ENCODE results near the gene PSAPL1. TPM values are rescaled to one million over a fixed set of nuclear protein-coding genes. Genes with fewer than 3 reads are reported as not detected.

Gene PSAPL1
- total RNA-seq, 2 experiments from 2014 or later: not detected

- no peaks in the 10 kb centered on the region for H3K36me3 Mint-ChIP-seq (ENCODE audit: low read depth)
- no peak overlapping the region for H3K27ac Mint-ChIP-seq
- no peak overlapping the region for H3K4me3 Mint-ChIP-seq
- no peaks in the 10 kb centered on the region for H3K27me3 Mint-ChIP-seq
- no peaks in the 10 kb centered on the region for H3K4me1 Mint-ChIP-seq
- CTCF ChIA-PET: interaction anchor here (1.0 to 1.4 kb wide), 2 partner anchors 10 to 36 kb away, joined by 3 read pairs; no protein-coding TSS in a partner anchor
- DNase-seq: no peak
- H3K9me3 Mint-ChIP-seq: peaks cover 2% of the 10 kb centered on the region
- POLR2A ChIA-PET: no interaction called here
Observed at GRCh38 chr4:7467471-7467870, 32.7 kb upstream of the PSAPL1 start.

GRCh38 chr4:7466904-7467303 is 32.2 kb upstream of the PSAPL1 start:
- CTCF ChIA-PET: interaction anchor here (0.7 to 1.4 kb wide), 2 partner anchors 35 to 215 kb away, joined by 3 read pairs; no protein-coding TSS in a partner anchor
- Mint-ChIP-seq H3K4me3 (no peak overlapping the region), H3K27me3 (no peaks in the 10 kb centered on the region), H3K4me1 (no peaks in the 10 kb centered on the region), H3K27ac (no peak overlapping the region), H3K36me3 (ENCODE audit: low read depth) (no peaks in the 10 kb centered on the region), H3K9me3 (peaks cover 2% of the 10 kb centered on the region)
- DNase-seq: no peak
- POLR2A ChIA-PET: no interaction called here

DNA sequence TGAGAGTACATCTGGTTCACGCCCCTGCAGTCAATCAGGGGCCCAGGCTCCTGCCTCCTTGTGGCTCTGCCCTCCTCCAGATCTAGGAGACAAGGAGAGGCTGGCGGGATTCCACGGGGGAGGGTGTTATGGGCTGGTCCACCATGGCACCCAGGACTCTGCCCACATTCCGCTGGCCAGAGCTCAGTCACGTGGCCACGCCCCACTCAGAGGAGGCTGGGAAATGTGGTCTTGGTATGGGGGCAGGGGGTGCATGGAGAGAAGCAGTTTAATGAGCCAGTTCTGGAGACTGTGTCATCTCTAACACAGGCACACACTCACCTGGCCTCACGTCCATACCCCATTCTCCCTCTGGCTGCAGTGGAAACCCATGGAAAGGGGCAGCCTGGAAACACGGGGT is 31.5 kb upstream of the PSAPL1 start:
- H3K27me3 Mint-ChIP-seq: no peaks in the 10 kb centered on the region
- CTCF ChIA-PET: interaction anchor here (1.4 kb wide), 1 partner anchor 35 kb away, joined by 3 read pairs; no protein-coding TSS in a partner anchor
- H3K27ac Mint-ChIP-seq: no peak overlapping the region
- no peak overlapping the region for H3K4me3 Mint-ChIP-seq
- DNase-seq: no peak
- POLR2A ChIA-PET: no interaction called here
- no peaks in the 10 kb centered on the region for H3K36me3 Mint-ChIP-seq (ENCODE audit: low read depth)
- H3K4me1 Mint-ChIP-seq: no peaks in the 10 kb centered on the region
- peaks cover 2% of the 10 kb centered on the region for H3K9me3 Mint-ChIP-seq

- H3K9me3 Mint-ChIP-seq: peaks cover 2% of the 10 kb centered on the region
- ChIA-PET CTCF (no interaction called here), POLR2A (no interaction called here)
- DNase-seq: no peak
- no peak overlapping the region for H3K27ac Mint-ChIP-seq
- H3K36me3 Mint-ChIP-seq (ENCODE audit: low read depth): no peaks in the 10 kb centered on the region
- no peaks in the 10 kb centered on the region for H3K4me1 Mint-ChIP-seq
- no peak overlapping the region for H3K4me3 Mint-ChIP-seq
- no peaks in the 10 kb centered on the region for H3K27me3 Mint-ChIP-seq
Observed at GRCh38 chr4:7465017-7465416, 30.3 kb upstream of the PSAPL1 start.

GRCh38 chr4:7464259-7464655 is 29.5 kb upstream of the PSAPL1 start:
- no peak for DNase-seq

GRCh38 chr4:7463566-7464258 is 29.0 kb upstream of the PSAPL1 start:
- no peaks in the 10 kb centered on the region for H3K36me3 Mint-ChIP-seq (ENCODE audit: low read depth)
- ChIA-PET POLR2A (no interaction called here), CTCF (no interaction called here)
- H3K27ac Mint-ChIP-seq: no peak overlapping the region
- peaks cover 2% of the 10 kb centered on the region for H3K9me3 Mint-ChIP-seq
- no peaks in the 10 kb centered on the region for H3K27me3 Mint-ChIP-seq
- DNase-seq: no peak
- no peak overlapping the region for H3K4me3 Mint-ChIP-seq
- no peaks in the 10 kb centered on the region for H3K4me1 Mint-ChIP-seq

More at GRCh38 chr4:7464259-7464655, 29.5 kb upstream of the PSAPL1 start:
- H3K4me3 Mint-ChIP-seq: no peak overlapping the region
- peaks cover 2% of the 10 kb centered on the region for H3K9me3 Mint-ChIP-seq
- ChIA-PET POLR2A (no interaction called here), CTCF (no interaction called here)
- no peaks in the 10 kb centered on the region for H3K36me3 Mint-ChIP-seq (ENCODE audit: low read depth)
- H3K27ac Mint-ChIP-seq: no peak overlapping the region
- no peaks in the 10 kb centered on the region for H3K4me1 Mint-ChIP-seq
- H3K27me3 Mint-ChIP-seq: no peaks in the 10 kb centered on the region

DNA sequence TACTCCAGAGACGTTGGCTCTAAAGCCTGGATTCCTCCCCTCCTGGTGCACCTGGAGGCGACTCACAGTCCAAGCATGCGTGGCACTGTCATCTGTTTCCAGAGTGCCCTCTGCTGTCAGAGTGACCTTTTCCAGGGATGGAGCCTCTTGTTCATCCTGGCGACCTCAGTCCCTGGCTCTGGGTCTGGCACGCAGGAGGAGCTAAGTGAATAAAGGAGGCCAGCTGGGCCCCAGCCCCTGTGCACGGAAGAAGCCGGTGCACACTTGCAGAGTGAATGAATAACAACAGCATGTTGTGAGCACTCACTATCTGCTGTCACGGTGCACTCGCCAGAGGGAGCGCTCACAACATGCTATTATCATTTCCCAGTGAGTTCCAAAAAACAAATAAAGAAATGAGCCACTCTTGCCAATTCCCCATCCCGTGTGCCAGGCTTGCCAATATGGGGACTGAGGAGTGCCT is 27.8 kb upstream of the PSAPL1 start:
- ChIA-PET CTCF (no interaction called here), POLR2A (no interaction called here)
- no peak overlapping the region for H3K4me3 Mint-ChIP-seq
- no peak for DNase-seq
- no peaks in the 10 kb centered on the region for H3K36me3 Mint-ChIP-seq (ENCODE audit: low read depth)
- no peaks in the 10 kb centered on the region for H3K4me1 Mint-ChIP-seq
- H3K9me3 Mint-ChIP-seq: peaks cover 2% of the 10 kb centered on the region
- H3K27me3 Mint-ChIP-seq: no peaks in the 10 kb centered on the region
- no peak overlapping the region for H3K27ac Mint-ChIP-seq

DNA sequence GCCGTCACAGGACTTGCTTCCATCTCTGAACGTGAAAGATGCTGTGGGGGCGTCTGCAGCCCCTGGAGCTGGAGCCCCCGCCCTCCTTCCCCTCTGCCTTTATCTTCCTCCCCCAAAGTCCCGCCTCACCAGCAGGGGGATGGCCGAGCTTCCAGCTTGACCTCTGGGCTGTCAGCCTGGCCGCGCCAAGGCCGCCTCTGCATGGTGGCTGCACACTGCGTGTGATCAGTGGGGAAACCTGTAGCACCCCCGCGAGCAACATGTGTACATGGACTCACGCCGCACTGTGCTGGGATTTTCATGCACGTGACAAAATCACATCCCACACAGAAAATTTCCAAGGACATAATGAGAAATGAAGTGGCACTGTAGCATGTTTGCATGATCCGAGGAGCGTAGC is 26.5 kb upstream of the PSAPL1 start:
- ChIA-PET CTCF (no interaction called here), POLR2A (no interaction called here)
- H3K36me3 Mint-ChIP-seq (ENCODE audit: low read depth): no peaks in the 10 kb centered on the region
- no peak overlapping the region for H3K27ac Mint-ChIP-seq
- no peaks in the 10 kb centered on the region for H3K27me3 Mint-ChIP-seq
- peaks cover 2% of the 10 kb centered on the region for H3K9me3 Mint-ChIP-seq
- no peak overlapping the region for H3K4me3 Mint-ChIP-seq
- H3K4me1 Mint-ChIP-seq: no peaks in the 10 kb centered on the region
- no peak for DNase-seq

GRCh38 chr4:7460566-7460965 is 25.8 kb upstream of the PSAPL1 start:
- Mint-ChIP-seq H3K27ac (no peak overlapping the region), H3K9me3 (peaks cover under 1% of the 10 kb centered on the region), H3K36me3 (ENCODE audit: low read depth) (no peaks in the 10 kb centered on the region), H3K4me3 (no peak overlapping the region), H3K4me1 (no peaks in the 10 kb centered on the region), H3K27me3 (no peaks in the 10 kb centered on the region)
- ChIA-PET POLR2A (no interaction called here), CTCF (no interaction called here)
- DNase-seq: no peak

DNA sequence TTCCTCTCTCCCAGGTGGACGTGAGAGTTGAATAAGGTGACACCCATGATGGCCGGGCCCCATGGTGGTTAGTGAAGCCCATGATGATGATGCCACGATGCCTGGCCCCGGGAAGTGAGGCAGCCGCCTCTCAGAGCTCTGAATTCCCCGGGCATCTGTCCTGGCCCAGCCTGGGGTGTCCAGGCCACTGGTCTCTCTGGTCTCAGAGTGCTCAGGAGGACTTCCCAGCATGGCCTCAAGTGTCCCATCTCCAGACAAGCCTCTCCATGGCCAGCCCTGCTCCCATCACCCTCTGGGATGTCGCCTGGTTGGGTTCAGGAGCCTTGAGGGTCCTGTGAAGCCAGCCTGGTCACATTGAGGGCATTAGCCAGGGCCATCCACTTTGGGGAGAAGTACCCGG is 24.7 kb upstream of the PSAPL1 start:
- Mint-ChIP-seq H3K27ac (no peak overlapping the region), H3K4me1 (no peaks in the 10 kb centered on the region), H3K36me3 (ENCODE audit: low read depth) (no peaks in the 10 kb centered on the region), H3K9me3 (no peaks in the 10 kb centered on the region), H3K27me3 (no peaks in the 10 kb centered on the region), H3K4me3 (no peak overlapping the region)
- no peak for DNase-seq
- POLR2A ChIA-PET: no interaction called here
- CTCF ChIA-PET: no interaction called here

DNA sequence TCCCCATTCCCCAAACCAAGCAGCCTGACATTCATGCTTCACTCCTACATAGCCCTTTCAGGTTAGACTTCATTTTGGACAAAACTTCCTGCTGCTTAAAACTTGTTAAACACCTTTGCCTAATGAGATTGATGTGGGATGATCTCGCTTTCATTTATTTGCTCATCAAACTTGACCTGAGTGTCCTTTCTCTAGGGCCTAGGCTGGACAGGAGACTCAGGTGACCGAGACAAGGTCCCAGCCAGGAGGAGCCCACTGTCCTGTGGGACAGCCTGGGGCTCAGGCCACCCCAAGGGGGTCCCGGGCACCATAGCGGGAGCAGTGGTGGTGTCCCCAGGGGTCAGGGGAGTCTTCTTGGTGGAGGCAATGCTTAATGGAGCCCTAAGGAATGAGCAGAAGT is 23.7 kb upstream of the PSAPL1 start:
- CTCF ChIA-PET: interaction anchor here (1.2 kb wide), 1 partner anchor 12 kb away, joined by 3 read pairs; no protein-coding TSS in a partner anchor
- POLR2A ChIA-PET: no interaction called here
- H3K36me3 Mint-ChIP-seq (ENCODE audit: low read depth): no peaks in the 10 kb centered on the region
- no peak for DNase-seq
- H3K27ac Mint-ChIP-seq: no peak overlapping the region
- H3K9me3 Mint-ChIP-seq: no peaks in the 10 kb centered on the region
- H3K4me3 Mint-ChIP-seq: no peak overlapping the region
- H3K4me1 Mint-ChIP-seq: no peaks in the 10 kb centered on the region
- H3K27me3 Mint-ChIP-seq: no peaks in the 10 kb centered on the region

GRCh38 chr4:7458066-7458425 is 23.3 kb upstream of the PSAPL1 start:
- no peak overlapping the region for H3K27ac Mint-ChIP-seq

GRCh38 chr4:7457201-7458065 is 22.7 kb upstream of the PSAPL1 start:
- Mint-ChIP-seq H3K27me3 (no peaks in the 10 kb centered on the region), H3K9me3 (no peaks in the 10 kb centered on the region), H3K36me3 (ENCODE audit: low read depth) (no peaks in the 10 kb centered on the region), H3K4me1 (no peaks in the 10 kb centered on the region), H3K27ac (no peak overlapping the region), H3K4me3 (no peak overlapping the region)
- ChIA-PET CTCF (interaction anchor here (1.1 to 1.2 kb wide), 2 partner anchors 10 to 13 kb away, joined by 3 read pairs; no protein-coding TSS in a partner anchor), POLR2A (no interaction called here)
- no peak for DNase-seq

More at GRCh38 chr4:7458066-7458425, 23.3 kb upstream of the PSAPL1 start:
- DNase-seq: no peak
- Mint-ChIP-seq H3K4me3 (no peak overlapping the region), H3K27me3 (no peaks in the 10 kb centered on the region), H3K36me3 (ENCODE audit: low read depth) (no peaks in the 10 kb centered on the region), H3K4me1 (no peaks in the 10 kb centered on the region), H3K9me3 (no peaks in the 10 kb centered on the region)
- ChIA-PET CTCF (interaction anchor here (1.2 kb wide), 1 partner anchor 13 kb away, joined by 3 read pairs; no protein-coding TSS in a partner anchor), POLR2A (no interaction called here)

Measured in activated CD4-positive, alpha-beta T cell treated with anti-CD3 and anti-CD28 coated beads, Interleukin-2, amount 10 ng/mL, durations not matched to agents 7 days and 5 days (primary cell).